ENCODE measurements around the gene RDH13. TPM values are rescaled to one million over a fixed set of nuclear protein-coding genes. Genes with fewer than 3 reads are reported as not detected.

The RDH13 gene
- polyA plus RNA-seq, 1 of the 3 experiments (the other 2 are of a cell fraction) = 9.6 TPM

GRCh38 chr19:55088021-55088451 is 25.1 kb upstream of the RDH13 start (continued):
- TF ChIP-seq NFIC (IDR thresholded peaks at IDR 0.05; ENCODE audit: borderline replicate concordance) (no peak), ZBTB33 (IDR thresholded peaks at IDR 0.05; ENCODE audit: borderline replicate concordance, low read depth) (no peak), NRF1 (IDR thresholded peaks at IDR 0.05; ENCODE audit: low read depth, low read length) (no peak), MAX (IDR thresholded peaks at IDR 0.05; ENCODE audit: low read depth) (no peak)

- no peak overlapping the region for H3K27ac ChIP-seq (ENCODE audit: low read depth in 2 of 2, low read length in 1 of 2)
- POLR2A ChIA-PET = no interaction called here
- H3K9me3 ChIP-seq = no peaks in the 10 kb centered on the region
- 80% methylated on average over 17 of the region's 17 CpGs for WGBS (ENCODE audit: low lambda C conversion rate)
- H3K9ac ChIP-seq = no peak overlapping the region
- H2AFZ ChIP-seq (ENCODE audit: low read depth) = no peak overlapping the region
- no peak for DNase-seq
- peak overlapping the region in 1 of 2 experiments; percentile 40; a peak in 1 of 4 replicates for H3K4me3 ChIP-seq (ENCODE audit: low read depth in 2 of 2, low read length in 1 of 2)
- peaks cover 21% of the 10 kb centered on the region for H3F3A ChIP-seq (replicated peaks; ENCODE audit: insufficient read depth)
- H3K4me1 ChIP-seq (ENCODE audit: control insufficient read depth in 1 of 2, insufficient read depth in 2 of 2, low read depth in 1 of 2, low read length in 1 of 2) = peaks cover 5 to 18% of the 10 kb centered on the region in 2 experiments; a peak in 1 of 4 replicates
- H3K79me2 ChIP-seq (ENCODE audit: insufficient read depth) = no peaks in the 10 kb centered on the region
- H3K4me2 ChIP-seq = peak overlapping the region; percentile 78
- no peaks in the 10 kb centered on the region for H3K9me2 ChIP-seq
- CTCF ChIA-PET = interaction anchor here (0.8 to 4.0 kb wide), 16 partner anchors 7 to 330 kb away, joined by 3 to 38 read pairs (median 7); partner anchors contain the start of genes DNAAF3, EPS8L1, PPP1R12C and RDH13
- no peaks in the 10 kb centered on the region for H3K27me3 ChIP-seq (ENCODE audit: insufficient read depth)
- peaks cover 17% of the 10 kb centered on the region for H4K20me1 ChIP-seq (ENCODE audit: insufficient read depth)
- no peak for TF ChIP-seq NRF1 (IDR thresholded peaks at IDR 0.05; ENCODE audit: low read depth, low read length)
- no peak for TF ChIP-seq JUND (IDR thresholded peaks at IDR 0.05)
- TF ChIP-seq IRF3 (IDR thresholded peaks at IDR 0.05; ENCODE audit: low read depth, low read length) = no peak
- no peak for TF ChIP-seq RCOR1 (IDR thresholded peaks at IDR 0.05; ENCODE audit: low read length)
- TF ChIP-seq ZBTB33 (IDR thresholded peaks at IDR 0.05; ENCODE audit: borderline replicate concordance, low read depth) = no peak
- no peak for TF ChIP-seq SMC3 (IDR thresholded peaks at IDR 0.05; ENCODE audit: low read depth, low read length)
- no peak for TF ChIP-seq YY1 (IDR thresholded peaks at IDR 0.05; ENCODE audit: low read depth)
- TF ChIP-seq ELF1 (IDR thresholded peaks at IDR 0.05) = no peak
- no peak for TF ChIP-seq NFIC (IDR thresholded peaks at IDR 0.05; ENCODE audit: borderline replicate concordance)
- TF ChIP-seq TAF1 (IDR thresholded peaks at IDR 0.05; ENCODE audit: borderline replicate concordance, low read depth, low read length) = no peak
- no peak for TF ChIP-seq MEF2A (IDR thresholded peaks at IDR 0.05; ENCODE audit: borderline replicate concordance, low read depth)
- TF ChIP-seq FOXM1 (IDR thresholded peaks at IDR 0.05; ENCODE audit: low read depth) = no peak
- no peak for TF ChIP-seq TEAD4 (IDR thresholded peaks at IDR 0.05; ENCODE audit: borderline replicate concordance, insufficient read depth)
- TF ChIP-seq REST (IDR thresholded peaks at IDR 0.05; ENCODE audit: low read depth, low read length) = no peak
- peaks cover 0 to 11% of the 10 kb centered on the region in 2 experiments for H3K36me3 ChIP-seq (replicated peaks in 1 of 2; ENCODE audit: control insufficient read depth in 1 of 2, insufficient read depth in 2 of 2, low read length in 1 of 2)
Measured at GRCh38 chr19:55087542-55087901, 24.6 kb upstream of the RDH13 start.
